ENCODE measurements around the gene PIP4K2A. TPM values are rescaled to one million over a fixed set of nuclear protein-coding genes. Genes with fewer than 3 reads are reported as not detected.
A peak's percentile ranks its signal among the peaks of the same experiment; 100 is the strongest.

PIP4K2A gene
- total and polyA plus RNA-seq, 2 of the 8 experiments (the other 6 are each of a cell fraction or from before 2014, with no cell fraction given): 19.0 to 60.9 TPM

- Histone ChIP-seq H2BK5ac (ENCODE audit: low read depth, low read length) (peak overlapping the region; percentile 45; the same call in 1 of the 2 replicates), H4K8ac (ENCODE audit: extremely low read depth, insufficient read depth, low read length) (no peak overlapping the region), H3K23me2 (ENCODE audit: low read depth, low read length) (no peaks in the 10 kb centered on the region), H3K79me2 (ENCODE audit: control insufficient read depth in 1 of 2, insufficient read depth in 2 of 2, low read length in 2 of 2) (peaks cover 0 to 74% of the 10 kb centered on the region in 2 experiments; a peak in 2 of 4 replicates), H2BK20ac (ENCODE audit: low read length) (no peak overlapping the region), H3K4me2 (ENCODE audit: insufficient read depth in 1 of 2, low read depth in 2 of 2, low read length in 2 of 2) (0 out of 4 replicates have a peak overlapping the region, but pooled peaks of 1 of the 2 experiments have one; percentile 7), H4K5ac (ENCODE audit: insufficient read length, low read depth, low read length) (no peak overlapping the region), H2BK12ac (ENCODE audit: low read depth, low read length) (peak overlapping the region; percentile 75; the same call in 1 of the 2 replicates), H2AFZ (ENCODE audit: low read length) (no peak overlapping the region), H4K91ac (replicated peaks; ENCODE audit: insufficient read length, low read length) (peak overlapping the region; percentile 5), H3K27me3 (replicated peaks in 1 of 4; ENCODE audit: control insufficient read depth in 3 of 4, extremely low read depth in 1 of 4, insufficient read depth in 3 of 4, low read length in 3 of 4) (no peaks in the 10 kb centered on the region), H3K79me1 (ENCODE audit: low read depth, low read length) (peaks cover 3% of the 10 kb centered on the region; the same call in 1 of the 2 replicates), H2AK5ac (ENCODE audit: low read depth, low read length) (no peak overlapping the region; the same call in 1 of the 2 replicates), H3K23ac (ENCODE audit: insufficient read length) (no peak overlapping the region), H3K56ac (replicated peaks; ENCODE audit: insufficient read length, low read depth, low read length) (no peak overlapping the region), H2BK15ac (ENCODE audit: low read length) (no peak overlapping the region), H3K9me3 (ENCODE audit: insufficient read depth in 2 of 2, low read depth in 1 of 2, low read length in 1 of 2) (no peaks in the 10 kb centered on the region), H3K9ac (replicated peaks in 1 of 4; ENCODE audit: extremely low read depth in 1 of 4, low read depth in 3 of 4, low read length in 3 of 4) (no peak overlapping the region), H3K4me3 (ENCODE audit: extremely low read depth in 1 of 4, insufficient read depth in 2 of 4, low read depth in 3 of 4, low read length in 4 of 4) (no peak overlapping the region), H3K18ac (ENCODE audit: extremely low read depth, low read length) (0 out of 2 replicates have a peak overlapping the region, but pooled peaks have one; percentile 51), H3K4ac (replicated peaks; ENCODE audit: insufficient read length, low read depth, low read length) (peak overlapping the region; percentile 55), H3K14ac (ENCODE audit: insufficient read length) (no peak overlapping the region), H4K20me1 (replicated peaks in 1 of 2; ENCODE audit: control insufficient read depth in 1 of 2, insufficient read depth in 2 of 2, low read length in 2 of 2) (peaks cover 0 to 5% of the 10 kb centered on the region in 2 experiments), H3K4me1 (replicated peaks in 1 of 4; ENCODE audit: control insufficient read depth in 3 of 4, insufficient read depth in 4 of 4, low read length in 3 of 4) (peaks cover 4 to 23% (median 16%) of the 10 kb centered on the region in 4 experiments), H3K36me3 (ENCODE audit: control insufficient read depth in 2 of 4, insufficient read depth in 4 of 4, low read length in 3 of 4) (peaks cover 0 to 4% (median under 1%) of the 10 kb centered on the region in 4 experiments; a peak in 1 of 8 replicates), H2BK120ac (replicated peaks; ENCODE audit: low read depth, low read length) (no peak overlapping the region), H3K27ac (ENCODE audit: low read depth, low read length) (no peak overlapping the region)
- TF ChIP-seq BACH1 (IDR thresholded peaks at IDR 0.05; ENCODE audit: low read length) (no peak), KDM4A (IDR thresholded peaks at IDR 0.05; ENCODE audit: low read depth, low read length, severe bottlenecking) (no peak), TEAD4 (IDR thresholded peaks at IDR 0.05; ENCODE audit: low read depth, low read length) (no peak), GTF2F1 (IDR thresholded peaks at IDR 0.05; ENCODE audit: borderline replicate concordance, low read depth, low read length) (no peak), SIX5 (IDR thresholded peaks at IDR 0.05; ENCODE audit: low read depth, low read length) (no peak), POU5F1 (IDR thresholded peaks at IDR 0.05; ENCODE audit: low read depth, low read length) (no peak), EZH2 (IDR thresholded peaks at IDR 0.05; ENCODE audit: low read depth, low read length, severe bottlenecking) (no peak), GABPA (IDR thresholded peaks at IDR 0.05; ENCODE audit: borderline replicate concordance, insufficient read depth, low read length) (no peak)
- ChIA-PET POLR2A (ENCODE audit: partially characterized antibody) (interaction anchor here (1.1 kb wide), 1 partner anchor 15 kb away, joined by 3 read pairs; no protein-coding TSS in a partner anchor), CTCF (ENCODE audit: partially characterized antibody) (interaction anchor here (1.1 to 1.2 kb wide), 2 partner anchors 21 to 28 kb away, joined by 4 read pairs; no protein-coding TSS in a partner anchor)
- no peak for DNase-seq (ENCODE audit: low read depth in 1 of 2, low spot score in 2 of 2)
- 74% methylated on average over 6 of the region's 6 CpGs; no CpG with 5 or more reads in 1 of the 2 experiments for WGBS, 2 experiments (ENCODE audit: extremely low coverage in 1 of 2, insufficient coverage in 1 of 2, insufficient read length in 1 of 2, insufficient replicate concordance in 2 of 2, low coverage in 1 of 2, low lambda C conversion rate in 2 of 2, missing lambda C conversion rate in 1 of 2)
- FAIRE-seq: no peak
Measured at GRCh38 chr10:22613011-22613410, 101.4 kb downstream of the PIP4K2A start.

Measured in H1 (cell line).